ENCODE data around the gene CD99.

The CD99 gene

GRCh38 chrX:2676794-2677675 is 14.1 kb upstream of the CD99 start (continued):
- no peak for TF ChIP-seq ZNF148 (tag by site-specific recombination; IDR thresholded peaks at IDR 0.05; ENCODE audit: borderline replicate concordance)
- TF ChIP-seq ELK4 (IDR thresholded peaks at IDR 0.05; ENCODE audit: borderline replicate concordance, low read depth, low read length) = no peak
- no peak for TF ChIP-seq ZNF324 (tag by site-specific recombination; IDR thresholded peaks at IDR 0.05)
- no peak for TF ChIP-seq ZNF449 (tag by site-specific recombination; IDR thresholded peaks at IDR 0.05)
- no peak for TF ChIP-seq ZSCAN16 (tag by site-specific recombination; IDR thresholded peaks at IDR 0.05)
- no peak for TF ChIP-seq ZNF24 (tag by site-specific recombination; IDR thresholded peaks at IDR 0.05)
- no peak for TF ChIP-seq ZNF585B (tag by site-specific recombination; IDR thresholded peaks at IDR 0.05)
- TF ChIP-seq ZNF677 (tag by site-specific recombination; IDR thresholded peaks at IDR 0.05) = no peak

GRCh38 chrX:2677764-2678163 is 13.3 kb upstream of the CD99 start:
- TF ChIP-seq ZSCAN16 (tag by site-specific recombination; IDR thresholded peaks at IDR 0.05) (no peak), ZNF692 (tag by site-specific recombination; IDR thresholded peaks at IDR 0.05) (no peak), ZNF658 (tag by site-specific recombination; IDR thresholded peaks at IDR 0.05) (no peak), BCL6B (tag by site-specific recombination; IDR thresholded peaks at IDR 0.05) (no peak), ZBTB44 (tag by site-specific recombination; IDR thresholded peaks at IDR 0.05) (no peak), ZFP41 (tag by site-specific recombination; IDR thresholded peaks at IDR 0.05; ENCODE audit: borderline replicate concordance) (no peak), ZNF530 (tag by site-specific recombination; IDR thresholded peaks at IDR 0.05; ENCODE audit: low read depth) (no peak), ZNF19 (tag by site-specific recombination; IDR thresholded peaks at IDR 0.05; ENCODE audit: low read depth) (no peak)
- Histone ChIP-seq H3K4me3 (ENCODE audit: low read depth, low read length) (no peak overlapping the region), H3K27ac (ENCODE audit: extremely low read depth, low read depth, low read length) (no peak overlapping the region), H3K9me3 (ENCODE audit: control insufficient read depth, insufficient read depth, low read depth, low read length) (no peaks in the 10 kb centered on the region), H3K4me1 (ENCODE audit: control insufficient read depth, insufficient read depth, low read length) (peaks cover 7% of the 10 kb centered on the region), H3K36me3 (ENCODE audit: control insufficient read depth in 2 of 2, insufficient read depth in 1 of 2, low read length in 2 of 2) (no peaks in the 10 kb centered on the region)
- POLR2A ChIA-PET = no interaction called here
- CTCF ChIA-PET = no interaction called here
